Hepatocyte (in vitro differentiated cells): ENCODE data around the gene TET2. TPM values are rescaled to one million over a fixed set of nuclear protein-coding genes. Genes with fewer than 3 reads are reported as not detected.

ENCODE experiments used
- DNase-seq: peaks from one replicate; pipeline ENCODE4 v3.0.0-alpha.2; 2016; ENCODE audit warnings: low spot score
- H2AFZ ChIP-seq: fragments of 200-600 bp; sonication (generic); 2 replicates; pipeline ENCODE4 v1.6.0; 2016; ENCODE audit warnings: antibody characterized with exemption, mild to moderate bottlenecking
- H3K27ac ChIP-seq: fragments of 200-600 bp; sonication (generic); 2 replicates; pipeline ENCODE4 v1.5.1; 2016; ENCODE audit warnings: mild to moderate bottlenecking
- H3K27me3 ChIP-seq: fragments of 200-600 bp; sonication (generic); 2 replicates; pipeline ENCODE4 v1.6.1; 2016
- H3K36me3 ChIP-seq: fragments of 200-600 bp; sonication (generic); replicated peaks from 2 replicates; pipeline ENCODE4 v1.5.1; 2016; ENCODE audit warnings: low read depth; ENCODE audit not compliant: insufficient read depth
- H3K4me1 ChIP-seq: fragments of 200-600 bp; sonication (generic); 2 replicates; pipeline ENCODE4 v1.5.1; 2016; ENCODE audit warnings: mild to moderate bottlenecking, moderate library complexity; ENCODE audit not compliant: insufficient read depth
- H3K4me2 ChIP-seq: fragments of 200-600 bp; sonication (generic); 2 replicates; pipeline ENCODE4 v1.6.0; 2016
- H3K4me3 ChIP-seq: fragments of 200-600 bp; sonication (generic); 2 replicates; pipeline ENCODE4 v1.5.1; 2016; ENCODE audit warnings: mild to moderate bottlenecking
- H3K79me2 ChIP-seq: fragments of 200-600 bp; sonication (generic); 2 replicates; pipeline ENCODE4 v1.6.0; 2017; ENCODE audit warnings: mild to moderate bottlenecking
- H3K9me2 ChIP-seq: fragments of 200-600 bp; sonication (generic); replicated peaks from 2 replicates; pipeline ENCODE4 v1.6.0; 2017; ENCODE audit warnings: mild to moderate bottlenecking; ENCODE audit not compliant: insufficient read depth
- H3K9me3 ChIP-seq: fragments of 200-600 bp; sonication (generic); 2 replicates; pipeline ENCODE4 v1.5.1; 2016; ENCODE audit warnings: low read depth, mild to moderate bottlenecking
- H4K20me1 ChIP-seq: fragments of 200-600 bp; sonication (generic); 2 replicates; pipeline ENCODE4 v1.6.0; 2016; ENCODE audit warnings: mild to moderate bottlenecking; ENCODE audit not compliant: insufficient read depth, poor library complexity, severe bottlenecking
- CTCF ChIP-seq: fragments of 200-600 bp; sonication (generic); IDR thresholded peaks from 2 replicates; pipeline ENCODE4 v1.5.1; 2016; ENCODE audit warnings: antibody characterized with exemption, mild to moderate bottlenecking; ENCODE audit not compliant: poor library complexity
- EZH2 ChIP-seq: fragments of 200-600 bp; sonication (generic); IDR thresholded peaks from 2 replicates; pipeline ENCODE4 v1.6.1; 2016; ENCODE audit warnings: antibody characterized with exemption, mild to moderate bottlenecking, borderline replicate concordance
- EZH2phosphoT487 ChIP-seq: fragments of 200-600 bp; sonication (generic); IDR thresholded peaks from one replicate; pipeline ENCODE4 v1.6.1; 2018; ENCODE audit warnings: antibody characterized with exemption, mild to moderate bottlenecking, low read depth, moderate library complexity; ENCODE audit not compliant: unreplicated experiment, severe bottlenecking
- WGBS: methylation state at CpG from one replicate; pipeline ENCODE4 v1.1.6; 2016; ENCODE audit warnings: low lambda C conversion rate; ENCODE audit errors: missing lambda C conversion rate; 5-methylcytosine and 5-hydroxymethylcytosine counted together
- polyA plus RNA-seq: library from polyadenylated mRNA; unstranded; fragments of >200 nt; fragmentation: Nextera tagmentation; extraction: Ambion mirVana; gene quantifications from 2 replicates; pipeline ENCODE4 v1.2.1, GENCODE V29; 2016
- total RNA-seq: library from RNA; depleted of rRNA; stranded (reverse); fragments of >200 nt; gene quantifications from 2 replicates; pipeline ENCODE4 v1.2.3, GENCODE V29; 2014

Gene TET2
- total and polyA plus RNA-seq, 2 experiments from 2014 or later, result 5.5 to 15.5 TPM

GRCh38 chr4:105148776-105149175 lies 2.1 kb downstream of the TET2 start:
- TF ChIP-seq EZH2 (no peak), EZH2phosphoT487 (no peak)
- H3K4me2 ChIP-seq, result peak overlapping the region; percentile 85
- no peaks in the 10 kb centered on the region for H3K9me3 ChIP-seq
- H3K4me1 ChIP-seq, result peaks cover 8% of the 10 kb centered on the region
- no peaks in the 10 kb centered on the region for H3K36me3 ChIP-seq
- H3K9me2 ChIP-seq, result no peaks in the 10 kb centered on the region
- peak overlapping the region; percentile 96 for H3K4me3 ChIP-seq
- WGBS, result 74% methylated on average over 5 of the region's 5 CpGs
- no peak overlapping the region for H2AFZ ChIP-seq
- H3K79me2 ChIP-seq, result peaks cover 68% of the 10 kb centered on the region
- H3K27ac ChIP-seq, result no peak overlapping the region
- DNase-seq, result no peak
- H4K20me1 ChIP-seq, result peaks cover 32% of the 10 kb centered on the region
- no peaks in the 10 kb centered on the region for H3K27me3 ChIP-seq

GRCh38 chr4:105149771-105150170 lies 3.1 kb downstream of the TET2 start:
- 100% methylated on average over 1 of the region's 1 CpG for WGBS
- Histone ChIP-seq H4K20me1 (peaks cover 38% of the 10 kb centered on the region), H3K9me2 (no peaks in the 10 kb centered on the region), H3K36me3 (no peaks in the 10 kb centered on the region), H3K27me3 (no peaks in the 10 kb centered on the region), H3K27ac (no peak overlapping the region), H3K79me2 (peaks cover 78% of the 10 kb centered on the region), H3K4me1 (peaks cover 8% of the 10 kb centered on the region), H3K4me3 (no peak overlapping the region), H2AFZ (no peak overlapping the region), H3K9me3 (no peaks in the 10 kb centered on the region), H3K4me2 (peak overlapping the region; percentile 85)
- peak; percentile 14 for DNase-seq
- TF ChIP-seq EZH2phosphoT487 (no peak), CTCF (no peak), EZH2 (no peak)

- no peaks in the 10 kb centered on the region for H3K9me3 ChIP-seq
- no peak overlapping the region for H3K27ac ChIP-seq
- peaks cover 85% of the 10 kb centered on the region for H3K79me2 ChIP-seq
- H3K27me3 ChIP-seq, result no peaks in the 10 kb centered on the region
- H3K4me2 ChIP-seq, result no peak overlapping the region
- DNase-seq, result no peak
- no peak overlapping the region for H3K4me3 ChIP-seq
- TF ChIP-seq CTCF, result no peak
- no peak for TF ChIP-seq EZH2
- TF ChIP-seq EZH2phosphoT487, result no peak
- no peak overlapping the region for H2AFZ ChIP-seq
- H3K4me1 ChIP-seq, result peaks cover 8% of the 10 kb centered on the region
- H3K9me2 ChIP-seq, result no peaks in the 10 kb centered on the region
- H3K36me3 ChIP-seq, result no peaks in the 10 kb centered on the region
- H4K20me1 ChIP-seq, result peaks cover 41% of the 10 kb centered on the region
Measured at GRCh38 chr4:105150503-105150902, 3.8 kb downstream of the TET2 start.

- H3K9me3 ChIP-seq, result no peaks in the 10 kb centered on the region
- TF ChIP-seq CTCF, result no peak
- TF ChIP-seq EZH2phosphoT487, result no peak
- no peak for TF ChIP-seq EZH2
- H3K36me3 ChIP-seq, result no peaks in the 10 kb centered on the region
- WGBS, result 91% methylated on average over 1 of the region's 1 CpG
- H3K27ac ChIP-seq, result no peak overlapping the region
- H3K4me2 ChIP-seq, result no peak overlapping the region
- no peaks in the 10 kb centered on the region for H3K9me2 ChIP-seq
- no peaks in the 10 kb centered on the region for H3K27me3 ChIP-seq
- H3K79me2 ChIP-seq, result peaks cover 100% of the 10 kb centered on the region
- no peak for DNase-seq
- no peak overlapping the region for H3K4me3 ChIP-seq
- no peak overlapping the region for H2AFZ ChIP-seq
- H3K4me1 ChIP-seq, result peaks cover 8% of the 10 kb centered on the region
- H4K20me1 ChIP-seq, result peaks cover 67% of the 10 kb centered on the region
Measured at GRCh38 chr4:105153749-105154148, 7.1 kb downstream of the TET2 start.
